Breast epithelium (tissue), 3 donors: Measurements from ENCODE around the gene JPH3.

Source experiments
- POLR2A ChIP-seq: fragments of 450-650 bp; IDR thresholded peaks from one replicate; pipeline ENCODE4 v1.6.1; 2016; ENCODE audit warnings: antibody characterized with exemption, mild to moderate bottlenecking, moderate library complexity
- POLR2AphosphoS5 ChIP-seq, 3 donors: sonication (generic); formaldehyde crosslinking; IDR thresholded peaks; one replicate each; pipeline ENCODE4 v1.6.1; 2017; ENCODE audit warnings: antibody characterized with exemption in 3 of 3
- TF ChIP-seq, protein P1 (sequence below), 3 donors: fragments of 450-650 bp; IDR thresholded peaks; one replicate each; pipeline ENCODE4 v1.5.1; 2016 to 2017; ENCODE audit warnings: antibody characterized with exemption in 3 of 3, mild to moderate bottlenecking in 3 of 3, moderate library complexity in 3 of 3

GRCh38 chr16:87644596-87644995 is 42.3 kb downstream of the JPH3 start:
- TF ChIP-seq POLR2AphosphoS5 (IDR thresholded peaks at IDR 0.05) (no peak), POLR2A (no peak)
- TF ChIP-seq, protein P1, sequence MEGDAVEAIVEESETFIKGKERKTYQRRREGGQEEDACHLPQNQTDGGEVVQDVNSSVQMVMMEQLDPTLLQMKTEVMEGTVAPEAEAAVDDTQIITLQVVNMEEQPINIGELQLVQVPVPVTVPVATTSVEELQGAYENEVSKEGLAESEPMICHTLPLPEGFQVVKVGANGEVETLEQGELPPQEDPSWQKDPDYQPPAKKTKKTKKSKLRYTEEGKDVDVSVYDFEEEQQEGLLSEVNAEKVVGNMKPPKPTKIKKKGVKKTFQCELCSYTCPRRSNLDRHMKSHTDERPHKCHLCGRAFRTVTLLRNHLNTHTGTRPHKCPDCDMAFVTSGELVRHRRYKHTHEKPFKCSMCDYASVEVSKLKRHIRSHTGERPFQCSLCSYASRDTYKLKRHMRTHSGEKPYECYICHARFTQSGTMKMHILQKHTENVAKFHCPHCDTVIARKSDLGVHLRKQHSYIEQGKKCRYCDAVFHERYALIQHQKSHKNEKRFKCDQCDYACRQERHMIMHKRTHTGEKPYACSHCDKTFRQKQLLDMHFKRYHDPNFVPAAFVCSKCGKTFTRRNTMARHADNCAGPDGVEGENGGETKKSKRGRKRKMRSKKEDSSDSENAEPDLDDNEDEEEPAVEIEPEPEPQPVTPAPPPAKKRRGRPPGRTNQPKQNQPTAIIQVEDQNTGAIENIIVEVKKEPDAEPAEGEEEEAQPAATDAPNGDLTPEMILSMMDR (IDR thresholded peaks at IDR 0.05), result no peak
